ENCODE data around the gene LTF.

GRCh38 chr3:46454209-46454595 lies 10.5 kb downstream of the LTF start:
- TF ChIP-seq CTCF (conservative IDR thresholded peaks at IDR 0.05; ENCODE audit: low read depth in 2 of 2) (no peak), POLR2AphosphoS5 (IDR thresholded peaks at IDR 0.05; ENCODE audit: low read depth) (no peak)
- TF ChIP-seq, protein P1, sequence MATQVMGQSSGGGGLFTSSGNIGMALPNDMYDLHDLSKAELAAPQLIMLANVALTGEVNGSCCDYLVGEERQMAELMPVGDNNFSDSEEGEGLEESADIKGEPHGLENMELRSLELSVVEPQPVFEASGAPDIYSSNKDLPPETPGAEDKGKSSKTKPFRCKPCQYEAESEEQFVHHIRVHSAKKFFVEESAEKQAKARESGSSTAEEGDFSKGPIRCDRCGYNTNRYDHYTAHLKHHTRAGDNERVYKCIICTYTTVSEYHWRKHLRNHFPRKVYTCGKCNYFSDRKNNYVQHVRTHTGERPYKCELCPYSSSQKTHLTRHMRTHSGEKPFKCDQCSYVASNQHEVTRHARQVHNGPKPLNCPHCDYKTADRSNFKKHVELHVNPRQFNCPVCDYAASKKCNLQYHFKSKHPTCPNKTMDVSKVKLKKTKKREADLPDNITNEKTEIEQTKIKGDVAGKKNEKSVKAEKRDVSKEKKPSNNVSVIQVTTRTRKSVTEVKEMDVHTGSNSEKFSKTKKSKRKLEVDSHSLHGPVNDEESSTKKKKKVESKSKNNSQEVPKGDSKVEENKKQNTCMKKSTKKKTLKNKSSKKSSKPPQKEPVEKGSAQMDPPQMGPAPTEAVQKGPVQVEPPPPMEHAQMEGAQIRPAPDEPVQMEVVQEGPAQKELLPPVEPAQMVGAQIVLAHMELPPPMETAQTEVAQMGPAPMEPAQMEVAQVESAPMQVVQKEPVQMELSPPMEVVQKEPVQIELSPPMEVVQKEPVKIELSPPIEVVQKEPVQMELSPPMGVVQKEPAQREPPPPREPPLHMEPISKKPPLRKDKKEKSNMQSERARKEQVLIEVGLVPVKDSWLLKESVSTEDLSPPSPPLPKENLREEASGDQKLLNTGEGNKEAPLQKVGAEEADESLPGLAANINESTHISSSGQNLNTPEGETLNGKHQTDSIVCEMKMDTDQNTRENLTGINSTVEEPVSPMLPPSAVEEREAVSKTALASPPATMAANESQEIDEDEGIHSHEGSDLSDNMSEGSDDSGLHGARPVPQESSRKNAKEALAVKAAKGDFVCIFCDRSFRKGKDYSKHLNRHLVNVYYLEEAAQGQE (IDR thresholded peaks at IDR 0.05; ENCODE audit: unreplicated experiment), result no peak
